IPS-NIHi11 (cell line): Measurements from ENCODE around the gene ACOX1.

ENCODE experiments used
- DNase-seq: peaks from one replicate; pipeline ENCODE4 v3.0.0; 2012; ENCODE audit warnings: mixed read lengths, low spot score

The ACOX1 gene

DNA sequence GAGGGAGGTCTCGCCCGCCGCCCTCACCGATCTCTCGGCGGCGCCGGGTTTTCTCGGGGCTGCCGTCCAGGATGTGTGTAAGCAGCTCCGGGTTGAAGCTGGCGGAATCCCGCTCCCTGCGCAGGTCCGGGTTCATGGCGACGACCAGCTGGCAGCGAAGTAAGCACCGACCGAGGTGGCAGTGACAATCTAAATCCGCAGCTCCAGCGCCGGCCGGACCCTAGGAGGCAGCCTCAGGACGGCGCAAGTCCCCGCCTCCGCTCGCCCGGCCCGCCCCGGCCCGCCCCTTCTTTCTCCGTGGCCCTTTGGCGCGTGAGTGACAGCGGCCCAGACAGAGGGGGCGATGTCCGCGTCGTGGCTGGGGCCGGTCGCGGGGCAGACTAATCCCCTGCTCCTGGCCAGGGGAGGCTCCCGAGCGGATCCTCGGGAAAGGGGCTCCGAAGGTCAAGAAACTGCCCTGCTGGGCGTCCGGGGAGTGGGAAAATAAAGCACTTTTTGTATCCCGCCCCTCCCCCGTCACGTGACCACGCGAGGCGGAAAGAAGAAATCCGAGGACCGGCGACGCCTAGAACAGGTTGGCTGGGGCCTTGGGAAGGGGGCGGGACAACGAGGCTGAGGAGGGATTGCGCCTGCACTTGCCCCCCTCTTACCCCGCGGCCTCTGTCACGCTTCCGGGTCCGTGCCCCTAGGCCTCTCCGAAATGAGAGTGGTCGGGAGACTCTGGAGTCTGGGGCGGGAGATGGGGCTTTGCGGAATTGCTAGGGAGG is at the start of gene ACOX1, which contains the start of gene TEN1:
ACOX1 (minus strand) TSS at position 229 of the 767 bp plus-strand sequence; CDS start at position 136, 93 bp downstream.
TEN1 (plus strand) TSS at position 303 of the 767 bp plus-strand sequence. CDS start 6,953 bp downstream, outside the sequence.
- DNase-seq: peak; percentile 93

- peak; percentile 70 for DNase-seq
Observed at GRCh38 chr17:76027159-76027839, 48.3 kb upstream of the ACOX1 start, which contains the start of gene EVPL. Gene EVPL (minus strand): TSS chr17:76027306. CDS start chr17:76027198, 108 bp downstream.

GRCh38 chr17:76026714-76027158 is 47.8 kb upstream of the ACOX1 start:
- no peak for DNase-seq

GRCh38 chr17:76025294-76025693 is 46.3 kb upstream of the ACOX1 start:
- DNase-seq: no peak

- DNase-seq: no peak
Observed at GRCh38 chr17:76024353-76024752, 45.4 kb upstream of the ACOX1 start.

DNA sequence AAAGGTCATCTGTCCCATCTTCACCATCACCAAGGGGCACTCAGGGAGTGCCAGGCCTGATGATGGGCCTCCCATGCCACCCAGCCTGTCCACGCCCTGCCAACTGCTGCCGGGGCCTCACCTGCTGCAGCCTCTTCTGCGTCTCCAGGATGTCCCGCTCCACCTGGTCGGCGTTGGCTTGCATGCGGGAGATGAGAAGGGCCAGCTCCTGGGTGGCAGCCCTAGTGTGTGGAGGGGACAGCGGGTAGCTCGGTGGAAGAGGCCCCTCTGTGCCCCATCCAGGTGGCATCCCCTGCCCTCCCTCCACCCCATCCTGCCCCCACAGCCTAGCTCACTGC is 44.9 kb upstream of the ACOX1 start:
- DNase-seq: no peak

- no peak for DNase-seq
Observed at GRCh38 chr17:76022973-76023899, 44.3 kb upstream of the ACOX1 start.

DNA sequence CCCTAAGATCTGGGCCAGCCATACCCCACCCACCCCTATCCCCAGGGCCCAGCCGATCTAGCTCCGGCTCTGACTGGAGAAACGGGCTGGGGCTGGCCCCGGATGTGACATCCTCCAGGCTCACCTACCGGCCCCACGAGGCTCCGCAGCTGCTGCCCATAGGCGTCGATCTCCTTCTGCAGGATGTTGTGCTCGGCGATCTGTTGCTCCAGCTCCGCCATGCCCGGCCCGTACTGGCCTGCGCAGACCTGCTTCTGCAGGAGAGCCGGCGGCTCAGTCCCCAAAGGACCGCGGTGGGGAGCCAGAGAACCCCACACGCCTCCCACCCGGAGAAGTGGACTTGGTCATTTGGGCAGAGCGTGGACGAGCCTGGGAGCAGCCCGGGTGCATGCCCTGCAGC is 43.3 kb upstream of the ACOX1 start:
- DNase-seq: no peak

GRCh38 chr17:76019833-76020467 is 41.0 kb upstream of the ACOX1 start:
- DNase-seq: no peak

DNA sequence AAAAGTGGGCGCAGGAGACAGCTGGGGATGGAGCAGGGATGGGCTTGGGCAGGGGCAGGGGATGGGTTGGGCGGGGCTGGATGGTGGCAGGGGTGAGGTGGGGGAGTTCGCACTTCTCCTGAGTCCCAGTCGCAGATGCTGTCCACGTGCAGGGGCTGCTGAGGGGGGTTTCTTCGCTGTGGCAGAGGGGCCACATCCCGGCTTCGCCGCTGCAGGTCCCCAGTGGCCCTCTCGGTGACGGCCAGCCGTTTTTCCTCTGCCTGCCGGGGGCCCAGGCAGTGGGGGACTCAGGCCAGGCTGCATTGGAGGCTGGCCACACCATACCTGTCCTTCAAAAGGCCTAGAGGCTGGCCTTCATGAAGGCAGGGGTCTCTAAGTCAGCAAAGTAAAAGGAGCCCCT is 39.8 kb upstream of the ACOX1 start:
- DNase-seq: no peak

GRCh38 chr17:76018340-76018680 is 39.3 kb upstream of the ACOX1 start:
- DNase-seq: no peak

- no peak for DNase-seq
Observed at GRCh38 chr17:76017481-76018339, 38.7 kb upstream of the ACOX1 start.

DNA sequence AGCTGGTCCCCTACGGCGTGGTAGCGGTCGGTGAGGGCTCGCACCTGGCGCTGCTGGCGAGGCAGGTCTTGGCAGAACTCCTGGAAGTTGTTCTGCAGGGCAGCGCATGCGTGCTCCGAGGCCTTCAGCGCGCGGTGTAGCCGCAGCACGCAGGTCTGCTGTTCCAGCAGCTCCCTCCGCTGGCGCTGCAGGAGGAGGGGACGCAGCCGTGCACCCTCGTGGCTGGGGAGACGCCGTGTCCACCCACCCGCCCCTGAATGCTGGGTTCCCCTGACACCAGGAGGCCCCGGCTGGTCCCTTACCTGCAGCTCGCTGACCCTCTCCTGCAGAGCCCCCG is 35.9 kb upstream of the ACOX1 start:
- DNase-seq: no peak

- DNase-seq: peak; percentile 97
Observed at GRCh38 chr17:76014100-76014924, 35.3 kb upstream of the ACOX1 start.

- no peak for DNase-seq
Observed at GRCh38 chr17:76013377-76013932, 34.5 kb upstream of the ACOX1 start.

GRCh38 chr17:76011951-76012350 is 33.0 kb upstream of the ACOX1 start:
- DNase-seq: no peak

- DNase-seq: no peak
Observed at GRCh38 chr17:76009969-76010661, 31.1 kb upstream of the ACOX1 start.

GRCh38 chr17:76009447-76009846 is 30.5 kb upstream of the ACOX1 start:
- no peak for DNase-seq
